ENCODE data around the gene C2orf69. TPM values are rescaled to one million over a fixed set of nuclear protein-coding genes. Genes with fewer than 3 reads are reported as not detected.
A peak's percentile ranks its signal among the peaks of the same experiment; 100 is the strongest.

C2orf69 gene
- total RNA-seq = 10 to 100 TPM; 16.3 to 19.8 TPM

GRCh38 chr2:199911052-199911876 lies at the start of gene C2orf69:
Gene C2orf69, plus strand, starts transcription at chr2:199911293. Its CDS starts 146 bp downstream, at chr2:199911439.
- Mint-ChIP-seq H3K4me1 (peaks cover 16% of the 10 kb centered on the region), H3K4me3 (peak within 1 kb of the TSS; percentile 100), H3K9me3 (no peaks in the 10 kb centered on the region), H3K36me3 (ENCODE audit: low read depth) (peaks cover 29% of the 10 kb centered on the region), H3K27me3 (peaks cover 4% of the 10 kb centered on the region), H3K27ac (peak within 1 kb of the TSS; percentile 99)
- ATAC-seq (replicated peaks) = peak; percentile 93

- Mint-ChIP-seq H3K36me3 (ENCODE audit: low read depth) (no peaks in the 10 kb centered on the region), H3K4me1 (no peaks in the 10 kb centered on the region)
These were observed 48.3 kb upstream of the C2orf69 start for GRCh38 chr2:199862788-199863187.

GRCh38 chr2:199865905-199866304 lies 45.2 kb upstream of the C2orf69 start:
- Mint-ChIP-seq H3K4me1 (no peaks in the 10 kb centered on the region), H3K9me3 (no peaks in the 10 kb centered on the region), H3K27ac (no peak overlapping the region), H3K36me3 (ENCODE audit: low read depth) (no peaks in the 10 kb centered on the region), H3K27me3 (peaks cover 26% of the 10 kb centered on the region), H3K4me3 (no peak overlapping the region)
- no peak for ATAC-seq (replicated peaks)

More at GRCh38 chr2:199862788-199863187, 48.3 kb upstream of the C2orf69 start:
- no peaks in the 10 kb centered on the region for H3K9me3 Mint-ChIP-seq
- ATAC-seq (replicated peaks) = no peak
- peaks cover 21% of the 10 kb centered on the region for H3K27me3 Mint-ChIP-seq
- no peak overlapping the region for H3K27ac Mint-ChIP-seq
- H3K4me3 Mint-ChIP-seq = no peak overlapping the region

- ATAC-seq (replicated peaks) = no peak
- no peaks in the 10 kb centered on the region for H3K36me3 Mint-ChIP-seq (ENCODE audit: low read depth)
- H3K27me3 Mint-ChIP-seq = peaks cover 22% of the 10 kb centered on the region
These were observed 42.5 kb upstream of the C2orf69 start for GRCh38 chr2:199868431-199869226.

GRCh38 chr2:199869227-199869541 lies 41.9 kb upstream of the C2orf69 start:
- H3K4me3 Mint-ChIP-seq = no peak overlapping the region
- no peak overlapping the region for H3K27ac Mint-ChIP-seq
- no peaks in the 10 kb centered on the region for H3K36me3 Mint-ChIP-seq (ENCODE audit: low read depth)
- ATAC-seq (replicated peaks) = no peak
- peaks cover 26% of the 10 kb centered on the region for H3K27me3 Mint-ChIP-seq
- no peaks in the 10 kb centered on the region for H3K4me1 Mint-ChIP-seq
- peaks cover 4% of the 10 kb centered on the region for H3K9me3 Mint-ChIP-seq

More at GRCh38 chr2:199868431-199869226, 42.5 kb upstream of the C2orf69 start:
- Mint-ChIP-seq H3K4me1 (no peaks in the 10 kb centered on the region), H3K9me3 (no peaks in the 10 kb centered on the region), H3K4me3 (no peak overlapping the region), H3K27ac (no peak overlapping the region)

- no peaks in the 10 kb centered on the region for H3K36me3 Mint-ChIP-seq (ENCODE audit: low read depth)
- peaks cover 9% of the 10 kb centered on the region for H3K9me3 Mint-ChIP-seq
- peaks cover 31% of the 10 kb centered on the region for H3K27me3 Mint-ChIP-seq
- H3K27ac Mint-ChIP-seq = no peak overlapping the region
- no peak for ATAC-seq (replicated peaks)
- H3K4me1 Mint-ChIP-seq = no peaks in the 10 kb centered on the region
- H3K4me3 Mint-ChIP-seq = no peak overlapping the region
These were observed 41.4 kb upstream of the C2orf69 start for GRCh38 chr2:199869653-199870052.

GRCh38 chr2:199870581-199870980 lies 40.5 kb upstream of the C2orf69 start:
- ATAC-seq (replicated peaks) = no peak
- Mint-ChIP-seq H3K4me3 (no peak overlapping the region), H3K9me3 (peaks cover 15% of the 10 kb centered on the region), H3K27me3 (peaks cover 37% of the 10 kb centered on the region), H3K4me1 (no peaks in the 10 kb centered on the region), H3K27ac (no peak overlapping the region), H3K36me3 (ENCODE audit: low read depth) (no peaks in the 10 kb centered on the region)

- Mint-ChIP-seq H3K27me3 (peaks cover 20% of the 10 kb centered on the region), H3K9me3 (peaks cover 15% of the 10 kb centered on the region), H3K4me3 (no peak overlapping the region), H3K4me1 (no peaks in the 10 kb centered on the region), H3K27ac (no peak overlapping the region), H3K36me3 (ENCODE audit: low read depth) (no peaks in the 10 kb centered on the region)
- ATAC-seq (replicated peaks) = no peak
These were observed 36.9 kb upstream of the C2orf69 start for GRCh38 chr2:199874209-199874608.

GRCh38 chr2:199875400-199875799 lies 35.7 kb upstream of the C2orf69 start:
- peaks cover 15% of the 10 kb centered on the region for H3K9me3 Mint-ChIP-seq
- no peak for ATAC-seq (replicated peaks)
- H3K36me3 Mint-ChIP-seq (ENCODE audit: low read depth) = no peaks in the 10 kb centered on the region
- H3K27me3 Mint-ChIP-seq = peaks cover 22% of the 10 kb centered on the region
- H3K4me1 Mint-ChIP-seq = no peaks in the 10 kb centered on the region
- H3K4me3 Mint-ChIP-seq = no peak overlapping the region
- H3K27ac Mint-ChIP-seq = no peak overlapping the region

GRCh38 chr2:199882667-199883066 lies 28.4 kb upstream of the C2orf69 start:
- Mint-ChIP-seq H3K27me3 (peaks cover 22% of the 10 kb centered on the region), H3K27ac (no peak overlapping the region), H3K4me1 (peaks cover 8% of the 10 kb centered on the region), H3K9me3 (peaks cover 8% of the 10 kb centered on the region), H3K4me3 (no peak overlapping the region), H3K36me3 (ENCODE audit: low read depth) (no peaks in the 10 kb centered on the region)
- ATAC-seq (replicated peaks) = no peak

- Mint-ChIP-seq H3K9me3 (peaks cover 8% of the 10 kb centered on the region), H3K4me1 (peaks cover 8% of the 10 kb centered on the region), H3K27me3 (peaks cover 22% of the 10 kb centered on the region), H3K27ac (peak overlapping the region; percentile 1), H3K36me3 (ENCODE audit: low read depth) (no peaks in the 10 kb centered on the region), H3K4me3 (peak overlapping the region; percentile 15)
- ATAC-seq (replicated peaks) = peak; percentile 74
These were observed 27.4 kb upstream of the C2orf69 start for GRCh38 chr2:199883474-199884212.

- Mint-ChIP-seq H3K4me1 (no peaks in the 10 kb centered on the region), H3K4me3 (no peak overlapping the region), H3K36me3 (ENCODE audit: low read depth) (no peaks in the 10 kb centered on the region), H3K27ac (no peak overlapping the region), H3K9me3 (no peaks in the 10 kb centered on the region), H3K27me3 (peaks cover 3% of the 10 kb centered on the region)
- ATAC-seq (replicated peaks) = no peak
These were observed 15.7 kb upstream of the C2orf69 start for GRCh38 chr2:199895406-199895805.

GRCh38 chr2:199896617-199897016 lies 14.5 kb upstream of the C2orf69 start:
- Mint-ChIP-seq H3K4me3 (no peak overlapping the region), H3K27me3 (peaks cover 3% of the 10 kb centered on the region), H3K36me3 (ENCODE audit: low read depth) (no peaks in the 10 kb centered on the region), H3K4me1 (no peaks in the 10 kb centered on the region), H3K9me3 (no peaks in the 10 kb centered on the region), H3K27ac (no peak overlapping the region)
- no peak for ATAC-seq (replicated peaks)

- Mint-ChIP-seq H3K4me3 (no peak overlapping the region), H3K27me3 (peaks cover 13% of the 10 kb centered on the region), H3K27ac (no peak overlapping the region), H3K9me3 (no peaks in the 10 kb centered on the region), H3K36me3 (ENCODE audit: low read depth) (no peaks in the 10 kb centered on the region), H3K4me1 (no peaks in the 10 kb centered on the region)
- ATAC-seq (replicated peaks) = no peak
These were observed 9.2 kb upstream of the C2orf69 start for GRCh38 chr2:199901942-199902341.

Data from activated T-helper 17 cell treated with anti-CD3 and anti-CD28 coated beads, Interleukin-2, amount 50 U/mL, for 72 hours (primary cell).